ENCODE data around the gene TRIM24.

The TRIM24 gene

GRCh38 chr7:138630059-138630610, 170.1 kb downstream of the TRIM24 start:
- no peak for DNase-seq

GRCh38 chr7:138632384-138632783, 172.3 kb downstream of the TRIM24 start:
- DNase-seq: no peak

GRCh38 chr7:138632826-138633602, 173.0 kb downstream of the TRIM24 start:
- DNase-seq: no peak
